Measurements from ENCODE around the gene TMPRSS6. TPM values are rescaled to one million over a fixed set of nuclear protein-coding genes. Genes with fewer than 3 reads are reported as not detected.

TMPRSS6 gene
- total RNA-seq, 1 experiment from 2014 or later: 0.39 TPM

DNA sequence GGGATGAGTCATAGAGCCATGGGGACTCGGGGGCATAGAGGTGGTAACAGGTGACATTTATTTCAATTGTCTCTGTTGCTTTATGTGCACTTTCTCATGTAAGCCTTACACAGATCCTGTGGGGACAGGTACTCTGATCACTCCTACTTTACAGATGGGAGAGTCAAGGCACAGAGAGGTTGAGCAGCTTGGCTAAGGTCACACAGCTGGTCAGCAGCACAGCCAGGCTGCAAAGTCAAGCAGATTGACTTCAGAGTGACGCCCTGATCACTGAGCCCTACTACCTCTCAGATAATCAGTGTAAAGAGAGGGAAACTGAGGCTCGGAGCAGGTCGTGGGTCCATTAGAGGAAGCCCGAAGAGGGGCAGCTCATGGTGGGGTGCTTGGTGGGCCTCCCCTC lies 3.5 kb downstream of the TMPRSS6 start:
- Histone ChIP-seq H3K4me3 (replicated peaks in 1 of 2; ENCODE audit: low read depth in 1 of 2, low read length in 2 of 2) (no peak overlapping the region), H2AFZ (ENCODE audit: low read depth, low read length, poor library complexity, severe bottlenecking) (no peak overlapping the region), H3K9me3 (ENCODE audit: control insufficient read depth in 1 of 2, insufficient read depth in 1 of 2, low read depth in 1 of 2, low read length in 2 of 2) (no peaks in the 10 kb centered on the region), H3K4me2 (ENCODE audit: low read length) (no peak overlapping the region), H3K27me3 (ENCODE audit: insufficient read depth, low read length) (no peaks in the 10 kb centered on the region), H3K79me2 (ENCODE audit: insufficient read depth, low read length) (no peaks in the 10 kb centered on the region), H3K27ac (ENCODE audit: low read depth, low read length) (no peak overlapping the region), H3K4me1 (ENCODE audit: control insufficient read depth in 1 of 2, insufficient read depth in 2 of 2, low read length in 2 of 2) (peaks cover 0 to 6% of the 10 kb centered on the region in 2 experiments; a peak in 1 of 4 replicates), H3K36me3 (ENCODE audit: control insufficient read depth in 1 of 2, insufficient read depth in 2 of 2, low read length in 2 of 2) (no peaks in the 10 kb centered on the region), H3K9ac (ENCODE audit: low read length) (no peak overlapping the region), H3K9me2 (ENCODE audit: insufficient read depth) (no peaks in the 10 kb centered on the region), H4K20me1 (ENCODE audit: insufficient read depth) (no peaks in the 10 kb centered on the region)
- no peak for ATAC-seq
- ChIA-PET CTCF (no interaction called here), RAD21 (ENCODE audit: low non-redundant PET in 1 of 2, low total read pairs in 2 of 2, uncharacterized antibody in 2 of 2, unreplicated experiment in 2 of 2) (no interaction called here), POLR2A (no interaction called here)
- DNase-seq (ENCODE audit: low read depth, low spot score): no peak
- TF ChIP-seq, protein P1, sequence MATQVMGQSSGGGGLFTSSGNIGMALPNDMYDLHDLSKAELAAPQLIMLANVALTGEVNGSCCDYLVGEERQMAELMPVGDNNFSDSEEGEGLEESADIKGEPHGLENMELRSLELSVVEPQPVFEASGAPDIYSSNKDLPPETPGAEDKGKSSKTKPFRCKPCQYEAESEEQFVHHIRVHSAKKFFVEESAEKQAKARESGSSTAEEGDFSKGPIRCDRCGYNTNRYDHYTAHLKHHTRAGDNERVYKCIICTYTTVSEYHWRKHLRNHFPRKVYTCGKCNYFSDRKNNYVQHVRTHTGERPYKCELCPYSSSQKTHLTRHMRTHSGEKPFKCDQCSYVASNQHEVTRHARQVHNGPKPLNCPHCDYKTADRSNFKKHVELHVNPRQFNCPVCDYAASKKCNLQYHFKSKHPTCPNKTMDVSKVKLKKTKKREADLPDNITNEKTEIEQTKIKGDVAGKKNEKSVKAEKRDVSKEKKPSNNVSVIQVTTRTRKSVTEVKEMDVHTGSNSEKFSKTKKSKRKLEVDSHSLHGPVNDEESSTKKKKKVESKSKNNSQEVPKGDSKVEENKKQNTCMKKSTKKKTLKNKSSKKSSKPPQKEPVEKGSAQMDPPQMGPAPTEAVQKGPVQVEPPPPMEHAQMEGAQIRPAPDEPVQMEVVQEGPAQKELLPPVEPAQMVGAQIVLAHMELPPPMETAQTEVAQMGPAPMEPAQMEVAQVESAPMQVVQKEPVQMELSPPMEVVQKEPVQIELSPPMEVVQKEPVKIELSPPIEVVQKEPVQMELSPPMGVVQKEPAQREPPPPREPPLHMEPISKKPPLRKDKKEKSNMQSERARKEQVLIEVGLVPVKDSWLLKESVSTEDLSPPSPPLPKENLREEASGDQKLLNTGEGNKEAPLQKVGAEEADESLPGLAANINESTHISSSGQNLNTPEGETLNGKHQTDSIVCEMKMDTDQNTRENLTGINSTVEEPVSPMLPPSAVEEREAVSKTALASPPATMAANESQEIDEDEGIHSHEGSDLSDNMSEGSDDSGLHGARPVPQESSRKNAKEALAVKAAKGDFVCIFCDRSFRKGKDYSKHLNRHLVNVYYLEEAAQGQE (IDR thresholded peaks at IDR 0.05; ENCODE audit: low read depth): no peak
- no peak for TF ChIP-seq YY1 (IDR thresholded peaks at IDR 0.05; ENCODE audit: extremely low read depth, insufficient replicate concordance, low read depth, low read length)
- TF ChIP-seq SRF (IDR thresholded peaks at IDR 0.05; ENCODE audit: low read depth): no peak
- TF ChIP-seq, protein P2, sequence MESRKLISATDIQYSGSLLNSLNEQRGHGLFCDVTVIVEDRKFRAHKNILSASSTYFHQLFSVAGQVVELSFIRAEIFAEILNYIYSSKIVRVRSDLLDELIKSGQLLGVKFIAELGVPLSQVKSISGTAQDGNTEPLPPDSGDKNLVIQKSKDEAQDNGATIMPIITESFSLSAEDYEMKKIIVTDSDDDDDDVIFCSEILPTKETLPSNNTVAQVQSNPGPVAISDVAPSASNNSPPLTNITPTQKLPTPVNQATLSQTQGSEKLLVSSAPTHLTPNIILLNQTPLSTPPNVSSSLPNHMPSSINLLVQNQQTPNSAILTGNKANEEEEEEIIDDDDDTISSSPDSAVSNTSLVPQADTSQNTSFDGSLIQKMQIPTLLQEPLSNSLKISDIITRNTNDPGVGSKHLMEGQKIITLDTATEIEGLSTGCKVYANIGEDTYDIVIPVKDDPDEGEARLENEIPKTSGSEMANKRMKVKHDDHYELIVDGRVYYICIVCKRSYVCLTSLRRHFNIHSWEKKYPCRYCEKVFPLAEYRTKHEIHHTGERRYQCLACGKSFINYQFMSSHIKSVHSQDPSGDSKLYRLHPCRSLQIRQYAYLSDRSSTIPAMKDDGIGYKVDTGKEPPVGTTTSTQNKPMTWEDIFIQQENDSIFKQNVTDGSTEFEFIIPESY (IDR thresholded peaks at IDR 0.05; ENCODE audit: extremely low read depth, insufficient replicate concordance, low read length): no peak
- no peak for TF ChIP-seq EGR1 (IDR thresholded peaks at IDR 0.05; ENCODE audit: low read depth)
- TF ChIP-seq POLR2A (IDR thresholded peaks at IDR 0.05; ENCODE audit: borderline replicate concordance, extremely low read depth, insufficient read depth, insufficient read length): no peak
- no peak for TF ChIP-seq JUND (IDR thresholded peaks at IDR 0.05)
- TF ChIP-seq SIN3A (IDR thresholded peaks at IDR 0.05; ENCODE audit: low read depth): no peak
- TF ChIP-seq FOSL1 (IDR thresholded peaks at IDR 0.05; ENCODE audit: low read depth): no peak
- TF ChIP-seq SP1 (IDR thresholded peaks at IDR 0.05; ENCODE audit: low read depth): no peak
- TF ChIP-seq ZNF274 (IDR thresholded peaks at IDR 0.05; ENCODE audit: low read depth, low read length): no peak
- TF ChIP-seq, protein P3, sequence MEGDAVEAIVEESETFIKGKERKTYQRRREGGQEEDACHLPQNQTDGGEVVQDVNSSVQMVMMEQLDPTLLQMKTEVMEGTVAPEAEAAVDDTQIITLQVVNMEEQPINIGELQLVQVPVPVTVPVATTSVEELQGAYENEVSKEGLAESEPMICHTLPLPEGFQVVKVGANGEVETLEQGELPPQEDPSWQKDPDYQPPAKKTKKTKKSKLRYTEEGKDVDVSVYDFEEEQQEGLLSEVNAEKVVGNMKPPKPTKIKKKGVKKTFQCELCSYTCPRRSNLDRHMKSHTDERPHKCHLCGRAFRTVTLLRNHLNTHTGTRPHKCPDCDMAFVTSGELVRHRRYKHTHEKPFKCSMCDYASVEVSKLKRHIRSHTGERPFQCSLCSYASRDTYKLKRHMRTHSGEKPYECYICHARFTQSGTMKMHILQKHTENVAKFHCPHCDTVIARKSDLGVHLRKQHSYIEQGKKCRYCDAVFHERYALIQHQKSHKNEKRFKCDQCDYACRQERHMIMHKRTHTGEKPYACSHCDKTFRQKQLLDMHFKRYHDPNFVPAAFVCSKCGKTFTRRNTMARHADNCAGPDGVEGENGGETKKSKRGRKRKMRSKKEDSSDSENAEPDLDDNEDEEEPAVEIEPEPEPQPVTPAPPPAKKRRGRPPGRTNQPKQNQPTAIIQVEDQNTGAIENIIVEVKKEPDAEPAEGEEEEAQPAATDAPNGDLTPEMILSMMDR (IDR thresholded peaks at IDR 0.05 in 2 of 3, conservative IDR thresholded peaks at IDR 0.05 in 1 of 3; ENCODE audit: borderline replicate concordance in 1 of 3, insufficient read depth in 1 of 3, low read depth in 2 of 3, low read length in 2 of 3): no peak
- TF ChIP-seq CBX3 (IDR thresholded peaks at IDR 0.05; ENCODE audit: low read depth): no peak
- TF ChIP-seq, protein P4, sequence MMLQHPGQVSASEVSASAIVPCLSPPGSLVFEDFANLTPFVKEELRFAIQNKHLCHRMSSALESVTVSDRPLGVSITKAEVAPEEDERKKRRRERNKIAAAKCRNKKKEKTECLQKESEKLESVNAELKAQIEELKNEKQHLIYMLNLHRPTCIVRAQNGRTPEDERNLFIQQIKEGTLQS (IDR thresholded peaks at IDR 0.05): no peak
- no peak for TF ChIP-seq ZFX (IDR thresholded peaks at IDR 0.05)
- no peak for TF ChIP-seq EZH2phosphoT487 (IDR thresholded peaks at IDR 0.05; ENCODE audit: borderline replicate concordance)
- BruUV-seq (replicated peaks): no TSS peak
- intact Hi-C loops (cut with micrococcal nuclease): no loop called here

Measured in HCT116 (cell line).